ENCODE measurements around the gene SELE. TPM values are rescaled to one million over a fixed set of nuclear protein-coding genes. Genes with fewer than 3 reads are reported as not detected.
"Not testable (repeated sequence)": the region's sequence is repeated elsewhere in the genome, so short reads cannot be mapped to it uniquely, and the experiment has no call there.

The SELE gene
- total RNA-seq, 1 experiment from 2014 or later: not detected

GRCh38 chr1:169723763-169724162, 10.1 kb downstream of the SELE start:
- DNase-seq (ENCODE audit: low spot score): no peak

GRCh38 chr1:169722779-169723178, 11.1 kb downstream of the SELE start:
- DNase-seq (ENCODE audit: low spot score): no peak

GRCh38 chr1:169715100-169715499, 18.8 kb downstream of the SELE start:
- DNase-seq (ENCODE audit: low spot score): not testable (repeated sequence)

- not testable (repeated sequence) for DNase-seq (ENCODE audit: low spot score)
Measured at GRCh38 chr1:169713090-169713489, 20.8 kb downstream of the SELE start.

- DNase-seq (ENCODE audit: low spot score): no peak
Measured at GRCh38 chr1:169712309-169712631, 21.6 kb downstream of the SELE start.

- peak; percentile 72 for DNase-seq (ENCODE audit: low spot score)
Measured at GRCh38 chr1:169711469-169712308, 22.2 kb downstream of the SELE start, which contains the start of gene SELL. TSS of gene SELL (minus strand) at chr1:169711620. CDS start at chr1:169711498, 122 bp downstream.

- no peak for DNase-seq (ENCODE audit: low spot score)
Measured at GRCh38 chr1:169708647-169709046, 25.2 kb downstream of the SELE start.

- no peak for DNase-seq (ENCODE audit: low spot score)
Measured at GRCh38 chr1:169707912-169708604, 25.8 kb downstream of the SELE start.

GRCh38 chr1:169704797-169705196, 29.1 kb downstream of the SELE start:
- DNase-seq (ENCODE audit: low spot score): no peak

GRCh38 chr1:169701261-169702005, 32.4 kb downstream of the SELE start:
- no peak for DNase-seq (ENCODE audit: low spot score)

- DNase-seq (ENCODE audit: low spot score): no peak
Measured at GRCh38 chr1:169699707-169700106, 34.2 kb downstream of the SELE start.

GRCh38 chr1:169698976-169699375, 34.9 kb downstream of the SELE start:
- no peak for DNase-seq (ENCODE audit: low spot score)

GRCh38 chr1:169697755-169698154, 36.1 kb downstream of the SELE start:
- DNase-seq (ENCODE audit: low spot score): no peak

GRCh38 chr1:169696273-169697100, 37.4 kb downstream of the SELE start:
- DNase-seq (ENCODE audit: low spot score): no peak

GRCh38 chr1:169694304-169695075, 39.4 kb downstream of the SELE start:
- DNase-seq (ENCODE audit: low spot score): no peak

GRCh38 chr1:169692756-169693460, 41.0 kb downstream of the SELE start:
- no peak for DNase-seq (ENCODE audit: low spot score)

- no peak for DNase-seq (ENCODE audit: low spot score)
Measured at GRCh38 chr1:169690489-169690888, 43.4 kb downstream of the SELE start.

GRCh38 chr1:169689395-169689794, 44.5 kb downstream of the SELE start:
- DNase-seq (ENCODE audit: low spot score): no peak

- not testable (repeated sequence) for DNase-seq (ENCODE audit: low spot score)
Measured at GRCh38 chr1:169688377-169688776, 45.5 kb downstream of the SELE start.

- no peak for DNase-seq (ENCODE audit: low spot score)
Measured at GRCh38 chr1:169683661-169684060, 50.2 kb downstream of the SELE start.

All from A172 (cell line).